GM18867 (cell line): Measurements from ENCODE around the gene NEURL1.
"Not testable (repeated sequence)": the region's sequence is repeated elsewhere in the genome, so short reads cannot be mapped to it uniquely, and the experiment has no call there.

Source experiments
- ATAC-seq: cut with Tn5 transposase; IDR thresholded peaks from one replicate; pipeline ENCODE4 v1.9.1; 2021; ENCODE audit warnings: mild to moderate bottlenecking, moderate library complexity; ENCODE audit not compliant: unreplicated experiment

The NEURL1 gene

DNA sequence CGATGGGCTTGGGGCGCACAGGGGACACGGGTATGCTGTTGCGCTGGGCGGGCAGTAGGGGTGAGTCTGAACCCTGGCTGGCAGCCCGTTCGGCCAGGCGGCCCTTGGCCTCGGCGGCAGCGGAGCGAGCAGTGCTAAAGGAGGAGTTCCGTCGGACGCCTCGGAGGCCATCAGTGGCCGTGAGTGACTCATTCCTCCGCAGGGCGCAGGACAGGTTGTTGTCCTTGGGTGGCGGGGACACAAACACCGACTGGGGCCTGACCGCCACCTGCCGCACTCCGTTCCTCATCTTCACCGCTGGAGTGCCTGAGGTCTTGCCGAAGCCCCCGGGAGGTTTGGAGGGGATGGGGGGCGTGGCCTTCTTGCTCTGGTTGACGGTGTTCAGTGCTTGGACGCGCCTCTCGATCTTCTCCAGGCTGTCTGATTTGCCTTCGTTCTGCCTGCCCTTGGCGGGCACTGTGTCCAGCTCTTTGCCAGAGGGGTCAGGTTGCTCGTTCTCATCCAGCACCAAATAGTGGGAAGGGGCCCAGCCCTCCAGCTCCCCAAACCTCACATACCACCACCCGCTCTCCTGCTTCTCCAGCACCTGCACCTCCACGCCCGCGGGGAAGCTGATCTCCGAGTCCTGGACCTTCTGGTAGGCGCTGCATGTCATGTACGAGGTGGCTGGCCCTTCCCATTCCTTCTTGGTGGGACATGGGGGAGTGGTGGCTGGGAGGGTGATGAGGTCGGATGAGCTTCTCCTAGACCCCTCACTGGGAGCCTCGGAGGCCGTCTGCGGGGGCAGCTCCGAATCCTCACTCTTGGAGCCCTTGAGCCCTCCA is 108.7 kb downstream of the NEURL1 start:
- ATAC-seq = no peak

DNA sequence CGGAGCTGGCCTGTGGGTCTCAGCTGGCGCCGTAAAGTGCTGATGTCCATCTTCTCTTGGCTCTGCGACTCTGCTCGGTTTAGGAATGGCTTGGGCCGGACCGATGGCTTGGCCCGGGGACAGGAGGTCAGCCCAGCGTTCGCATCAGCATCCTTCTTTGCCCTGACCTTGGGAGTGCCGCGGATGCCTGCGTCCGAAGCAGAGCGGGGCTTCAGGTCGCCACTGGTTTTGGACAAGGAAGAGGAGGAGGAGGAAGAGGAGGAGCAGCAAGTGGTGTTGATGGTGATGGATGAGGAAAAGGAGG is 109.3 kb downstream of the NEURL1 start:
- ATAC-seq = no peak

DNA sequence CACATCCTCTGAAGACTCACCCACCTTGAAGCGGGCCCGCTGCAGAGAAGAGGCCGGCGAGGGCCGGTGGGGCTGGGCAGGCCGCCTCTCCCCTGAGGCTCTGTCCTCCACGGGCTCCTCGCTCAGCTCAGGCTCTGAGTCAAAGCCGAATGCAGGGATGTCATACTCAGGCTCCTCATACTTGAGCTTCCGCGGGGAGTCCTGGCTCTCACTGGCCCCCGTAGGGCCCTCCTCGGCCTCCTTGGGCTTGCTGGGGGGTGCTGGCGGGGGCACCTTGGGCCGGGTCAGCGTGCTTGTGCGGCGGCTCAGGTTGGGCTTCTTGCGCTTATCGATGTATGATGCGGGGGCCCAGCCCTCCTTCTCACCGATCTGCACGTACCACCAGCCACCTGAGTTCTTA is 109.9 kb downstream of the NEURL1 start:
- no peak for ATAC-seq

DNA sequence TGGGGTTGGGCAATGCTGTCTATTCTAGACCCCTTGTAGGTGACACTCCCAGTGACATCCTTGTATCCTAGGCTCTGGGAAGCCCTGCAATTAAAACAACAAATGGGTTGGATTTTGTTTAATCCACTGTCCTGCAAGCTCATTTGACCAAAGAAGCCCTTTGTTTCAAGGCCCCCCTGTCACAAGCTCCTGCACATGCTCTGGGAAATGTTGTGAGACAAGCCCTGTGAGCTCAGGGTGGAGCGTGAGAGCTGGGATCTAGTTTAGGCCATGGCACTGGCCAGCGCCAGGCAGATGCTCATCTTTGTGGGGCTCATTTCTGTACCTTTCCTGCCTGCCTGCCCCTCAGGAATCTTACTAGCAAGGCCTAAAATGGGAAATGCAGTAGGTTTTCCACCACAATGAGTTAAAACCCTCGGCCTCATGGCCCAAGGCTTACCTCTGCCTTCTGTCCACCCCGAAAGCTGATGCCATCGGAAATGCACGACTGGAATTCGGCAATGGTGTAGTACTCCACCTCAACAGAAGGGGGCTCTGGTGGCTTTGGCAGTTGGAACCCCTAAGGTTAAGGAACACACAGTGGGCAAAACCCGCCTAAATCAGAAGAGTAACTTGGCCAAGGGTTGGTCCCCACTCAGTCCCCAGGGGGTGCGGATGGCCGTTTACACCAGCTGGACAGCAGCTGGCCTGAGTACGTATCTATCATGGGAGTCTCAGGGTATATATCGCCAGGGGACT is 112.0 kb downstream of the NEURL1 start:
- ATAC-seq = no peak

DNA sequence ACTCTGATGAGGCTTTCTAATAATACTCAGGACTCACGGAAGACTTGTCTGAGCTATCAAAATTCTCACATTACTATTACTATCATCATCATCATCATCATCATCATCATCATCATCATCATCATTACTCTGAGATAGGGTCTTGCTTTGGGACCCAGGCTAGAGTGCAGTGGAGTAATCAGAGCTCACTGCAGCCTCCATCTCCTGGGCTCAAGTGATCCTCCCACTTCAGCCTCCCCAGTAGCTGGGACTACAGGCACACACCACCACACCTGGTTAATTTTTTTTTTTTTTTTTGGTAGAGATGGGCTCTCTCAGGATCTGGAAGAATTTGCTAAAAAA is 112.6 kb downstream of the NEURL1 start:
- not testable (repeated sequence) for ATAC-seq

DNA sequence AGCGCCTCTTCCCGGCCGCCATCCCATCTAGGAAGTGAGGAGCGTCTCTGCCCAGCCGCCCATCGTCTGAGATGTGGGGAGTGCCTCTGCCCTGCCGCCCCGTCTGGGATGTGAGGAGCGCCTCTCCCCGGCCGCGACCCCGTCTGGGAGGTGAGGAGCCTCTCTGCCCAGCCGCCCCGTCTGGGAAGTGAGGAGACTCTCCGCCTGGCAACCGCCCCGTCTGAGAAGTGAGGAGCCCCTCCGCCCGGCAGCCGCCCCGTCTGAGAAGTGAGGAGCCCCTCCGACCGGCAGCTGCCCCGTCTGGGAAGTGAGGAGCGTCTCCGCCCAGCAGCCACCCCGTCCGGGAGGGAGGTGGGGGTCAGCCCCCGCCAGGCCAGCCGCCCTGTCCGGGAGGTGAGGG is 113.5 kb downstream of the NEURL1 start:
- ATAC-seq = not testable (repeated sequence)

DNA sequence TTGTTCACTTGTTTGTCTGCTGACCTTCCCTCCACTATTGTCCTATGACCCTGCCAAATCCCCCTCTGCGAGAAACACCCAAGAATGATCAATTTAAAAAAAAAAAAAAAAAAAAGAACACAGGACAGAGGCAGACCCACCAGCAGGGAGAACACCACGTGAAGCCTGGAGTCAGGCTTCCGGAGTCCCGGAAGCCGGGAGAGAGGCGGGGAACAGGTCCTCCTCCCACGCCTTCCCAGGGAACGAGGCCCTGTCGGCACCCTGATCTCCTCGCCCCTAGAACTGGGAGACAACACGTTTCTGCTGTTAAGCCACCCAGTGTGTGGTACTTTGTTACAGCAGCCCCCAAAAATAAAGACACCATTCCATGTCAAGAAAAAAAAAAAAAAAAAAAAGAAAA is 114.6 kb downstream of the NEURL1 start:
- not testable (repeated sequence) for ATAC-seq

DNA sequence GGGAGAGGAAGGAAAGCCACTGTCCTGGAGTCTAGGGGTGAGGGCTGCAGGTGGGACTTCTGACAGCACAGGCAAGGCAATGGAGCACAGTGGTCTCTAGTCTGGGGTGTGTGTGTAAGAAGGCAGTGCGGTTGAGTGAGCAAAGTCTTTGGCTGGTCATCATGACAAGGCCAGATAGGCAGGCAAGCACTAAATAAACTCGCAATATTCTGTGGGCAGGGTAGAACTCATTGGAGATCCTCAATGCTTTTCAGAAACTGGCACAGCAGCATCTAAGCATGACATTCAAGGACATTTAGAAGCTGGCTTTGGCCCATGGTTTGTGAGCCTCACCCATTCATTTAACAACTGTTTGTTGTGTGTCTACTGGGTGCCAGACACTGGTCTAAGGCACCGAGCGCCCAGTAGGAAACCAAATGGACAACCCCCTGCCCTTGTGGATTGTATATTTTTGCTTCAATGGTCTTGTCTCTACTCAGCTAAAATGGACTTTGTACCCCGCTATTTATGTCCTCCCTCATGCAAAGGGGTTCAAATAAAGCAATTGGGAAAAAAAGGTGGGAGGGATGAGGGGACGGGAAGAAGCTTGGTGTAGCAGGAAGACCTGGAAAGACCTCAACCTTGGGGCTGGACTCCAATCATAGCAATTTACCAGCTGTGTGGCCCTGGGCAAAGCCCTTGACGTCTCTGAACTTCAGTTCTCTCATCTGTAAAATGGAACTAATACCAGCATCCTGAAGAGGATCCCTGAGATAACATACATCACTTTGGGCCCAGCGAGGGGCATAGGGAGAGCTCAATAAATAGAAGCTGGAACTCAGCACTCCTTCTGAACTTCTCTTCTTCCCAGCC is 116.0 kb downstream of the NEURL1 start:
- ATAC-seq = no peak

DNA sequence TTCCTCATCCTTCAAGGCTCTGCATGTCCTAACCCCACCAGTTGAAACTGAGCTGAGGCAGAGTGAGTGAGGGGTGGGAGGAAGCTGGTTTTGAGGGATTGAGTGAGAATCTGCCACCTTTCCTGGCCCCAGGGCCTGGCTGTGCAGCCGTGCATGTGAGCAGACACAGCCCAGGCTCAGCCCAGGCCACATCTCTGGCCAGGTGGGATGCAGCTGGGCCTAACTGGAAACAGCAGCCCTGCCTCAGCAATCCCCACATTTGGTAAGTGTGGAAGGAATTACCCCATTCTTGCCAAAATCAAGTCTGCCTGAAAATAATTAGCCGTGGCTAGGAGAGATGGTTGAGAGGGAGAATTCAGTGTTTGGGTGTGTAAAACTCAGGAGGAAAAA is 116.6 kb downstream of the NEURL1 start:
- ATAC-seq = no peak

DNA sequence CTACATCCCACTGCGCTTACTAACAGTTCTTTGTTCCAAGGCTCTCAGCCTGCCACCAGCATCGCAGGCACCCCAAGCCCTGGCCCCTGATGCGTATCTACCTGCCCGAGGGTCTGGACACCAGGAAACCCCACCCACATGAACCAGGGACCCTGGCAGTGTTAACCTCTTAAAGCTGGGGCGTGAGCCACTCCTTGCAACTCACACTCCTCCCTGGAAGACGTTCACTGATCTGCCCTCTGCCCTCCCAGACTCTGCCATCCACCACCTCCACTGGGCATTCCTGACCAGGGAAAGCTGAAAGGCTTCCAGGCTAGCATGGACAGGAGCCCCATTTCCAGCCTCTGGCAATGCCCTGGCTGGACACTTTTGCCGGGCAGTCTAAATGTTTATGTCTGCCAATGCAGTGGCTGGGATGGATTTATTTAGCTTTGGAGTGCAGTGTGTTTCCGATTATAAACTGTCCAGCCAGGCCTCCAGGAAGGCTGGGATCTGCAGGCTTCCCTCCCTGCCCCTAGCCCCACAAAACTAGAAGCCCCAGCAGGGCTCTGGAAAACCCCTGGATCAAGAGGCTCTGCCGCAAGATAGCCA is 117.5 kb downstream of the NEURL1 start:
- no peak for ATAC-seq

DNA sequence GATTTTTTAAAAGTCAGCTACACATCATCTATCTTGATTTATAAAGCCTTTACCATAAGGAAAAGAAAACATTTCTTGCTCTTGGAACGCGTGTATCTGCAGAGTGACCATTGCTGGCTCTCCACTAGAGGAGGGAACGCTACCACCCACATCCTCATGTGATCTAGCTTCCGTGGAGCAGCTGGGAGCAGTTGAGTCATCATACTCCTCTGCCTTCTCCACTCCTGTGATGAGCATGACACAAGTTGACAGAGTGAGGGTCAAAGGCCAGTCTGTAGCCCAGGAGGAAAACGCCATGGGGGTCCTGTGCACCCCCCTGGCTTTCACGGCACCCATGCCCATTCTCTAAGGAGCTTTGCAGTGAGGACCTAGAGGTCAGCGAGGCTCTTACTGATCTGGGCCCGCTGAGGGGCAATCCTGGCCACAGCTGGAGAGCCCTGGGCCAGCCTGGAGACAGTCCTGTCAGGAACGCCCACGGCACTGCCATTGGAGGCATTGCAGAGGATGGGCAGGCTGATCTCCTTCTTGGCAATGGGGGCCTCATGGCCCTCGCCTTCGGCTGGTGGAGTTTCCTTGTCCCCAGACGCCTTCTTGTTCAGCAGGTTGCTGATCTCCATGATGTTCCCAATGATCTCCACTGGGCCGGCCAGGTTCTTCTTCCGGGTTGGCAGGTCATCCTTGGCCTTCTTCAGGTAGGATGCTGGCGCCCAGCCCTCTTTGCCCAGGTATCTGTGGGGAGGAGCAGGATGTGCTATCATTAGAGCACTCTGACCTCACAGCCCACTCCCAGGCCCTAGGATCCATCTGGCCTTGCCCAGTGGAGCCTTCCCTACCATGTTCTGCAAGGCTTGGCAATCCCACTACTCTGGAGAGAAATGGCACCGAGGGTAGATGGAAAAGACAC is 119.2 kb downstream of the NEURL1 start:
- ATAC-seq = no peak

DNA sequence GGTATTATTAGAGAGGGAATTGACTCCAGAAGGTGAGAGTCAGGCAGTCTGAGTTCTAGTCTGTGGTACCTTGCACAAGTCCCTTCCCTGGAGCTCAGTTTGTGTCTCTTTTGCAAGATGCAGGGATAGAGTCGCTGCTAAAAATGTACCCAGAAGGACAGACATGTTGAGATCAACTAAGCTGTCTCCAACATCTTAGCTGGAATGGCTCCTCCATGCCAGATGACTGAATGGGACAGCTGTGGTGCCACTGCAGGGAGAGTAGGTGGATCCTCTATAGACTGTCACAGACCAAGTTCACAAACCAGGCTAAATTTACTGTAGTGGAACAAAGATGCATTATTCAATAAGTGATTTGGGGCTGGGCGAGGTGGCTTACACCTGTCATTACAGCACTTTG is 120.1 kb downstream of the NEURL1 start:
- ATAC-seq = no peak

DNA sequence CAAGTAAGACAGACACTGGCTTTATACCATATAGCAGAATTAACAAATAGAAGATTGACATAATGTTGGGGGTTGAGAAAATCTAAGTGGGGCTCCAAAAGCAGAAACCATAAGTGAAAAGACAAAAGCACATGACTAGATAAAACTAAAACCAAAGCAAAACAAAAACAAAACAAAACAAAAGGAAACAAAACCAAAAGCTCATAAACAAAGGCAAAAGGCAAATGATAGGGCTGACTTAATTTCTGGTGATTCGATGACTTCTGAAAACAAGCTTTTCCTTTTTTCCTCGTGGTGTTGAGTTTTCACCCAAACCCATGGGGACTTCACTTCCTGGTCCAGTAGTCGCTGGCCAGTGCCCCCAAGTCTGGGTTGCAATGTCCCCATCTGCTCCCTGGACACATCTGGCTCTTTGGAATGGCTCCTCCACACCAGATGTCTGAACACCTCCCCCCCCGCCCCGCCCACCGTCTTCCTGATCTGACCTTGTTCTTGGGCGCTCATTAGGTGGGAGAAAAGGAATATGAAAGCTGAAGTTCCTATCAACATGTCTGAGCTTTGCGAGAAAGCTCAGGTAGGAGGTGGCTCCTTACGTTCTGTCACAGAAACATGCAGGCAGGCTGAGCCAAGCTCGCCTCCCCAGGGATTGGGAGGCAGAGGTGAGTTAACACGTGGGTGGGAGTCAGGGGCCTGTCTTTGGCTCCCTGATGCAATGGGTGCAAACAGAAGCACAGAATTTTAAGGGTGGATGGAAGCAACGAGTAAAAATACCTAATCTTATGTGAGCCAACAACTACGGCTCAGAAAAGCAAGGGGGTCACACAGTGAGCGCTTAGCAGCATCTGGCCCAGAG is 121.0 kb downstream of the NEURL1 start:
- ATAC-seq = no peak

DNA sequence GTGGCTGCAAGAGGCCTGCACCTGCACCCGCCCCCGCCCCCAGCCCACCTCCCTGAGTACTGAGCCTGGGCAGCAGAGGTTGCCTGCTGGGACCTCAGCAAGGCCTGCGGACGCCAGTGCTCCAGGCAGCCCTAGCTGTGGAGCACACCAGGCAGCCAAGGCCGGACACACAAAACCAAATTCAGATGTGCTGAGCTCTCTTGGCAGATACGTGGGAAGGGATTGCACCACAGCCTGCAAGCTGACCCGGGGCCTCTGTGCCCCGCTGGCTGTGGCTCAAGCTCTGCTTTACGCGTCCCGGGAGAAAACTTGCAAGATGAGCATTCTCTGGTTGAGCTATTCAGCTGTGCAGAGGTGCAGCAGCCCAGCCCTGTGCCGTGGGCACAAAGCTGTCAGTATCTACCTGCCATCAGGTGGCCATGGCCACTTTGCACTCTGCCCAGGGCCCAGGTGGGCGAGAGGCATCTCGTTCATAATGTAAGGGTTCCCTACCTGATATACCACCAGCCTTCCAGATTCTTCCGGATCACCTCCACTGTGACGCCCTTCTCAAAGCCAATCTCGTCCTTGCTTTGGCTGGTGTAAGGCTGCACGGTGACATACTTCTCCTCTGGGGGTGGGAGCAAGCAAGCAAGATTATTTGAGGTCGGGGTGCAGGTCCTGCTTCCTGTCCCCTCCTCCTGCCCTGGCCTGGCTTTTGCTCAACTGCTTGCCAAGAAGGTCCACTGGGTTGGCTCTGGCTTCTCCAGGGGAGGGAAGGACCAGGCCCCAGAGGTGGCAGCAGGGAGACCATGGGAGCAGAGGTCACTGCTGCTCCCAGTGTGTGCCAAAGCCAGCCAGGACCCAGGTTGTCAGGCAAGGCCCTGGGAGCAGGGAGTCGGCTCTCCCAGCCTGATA is 123.4 kb downstream of the NEURL1 start:
- ATAC-seq = no peak

DNA sequence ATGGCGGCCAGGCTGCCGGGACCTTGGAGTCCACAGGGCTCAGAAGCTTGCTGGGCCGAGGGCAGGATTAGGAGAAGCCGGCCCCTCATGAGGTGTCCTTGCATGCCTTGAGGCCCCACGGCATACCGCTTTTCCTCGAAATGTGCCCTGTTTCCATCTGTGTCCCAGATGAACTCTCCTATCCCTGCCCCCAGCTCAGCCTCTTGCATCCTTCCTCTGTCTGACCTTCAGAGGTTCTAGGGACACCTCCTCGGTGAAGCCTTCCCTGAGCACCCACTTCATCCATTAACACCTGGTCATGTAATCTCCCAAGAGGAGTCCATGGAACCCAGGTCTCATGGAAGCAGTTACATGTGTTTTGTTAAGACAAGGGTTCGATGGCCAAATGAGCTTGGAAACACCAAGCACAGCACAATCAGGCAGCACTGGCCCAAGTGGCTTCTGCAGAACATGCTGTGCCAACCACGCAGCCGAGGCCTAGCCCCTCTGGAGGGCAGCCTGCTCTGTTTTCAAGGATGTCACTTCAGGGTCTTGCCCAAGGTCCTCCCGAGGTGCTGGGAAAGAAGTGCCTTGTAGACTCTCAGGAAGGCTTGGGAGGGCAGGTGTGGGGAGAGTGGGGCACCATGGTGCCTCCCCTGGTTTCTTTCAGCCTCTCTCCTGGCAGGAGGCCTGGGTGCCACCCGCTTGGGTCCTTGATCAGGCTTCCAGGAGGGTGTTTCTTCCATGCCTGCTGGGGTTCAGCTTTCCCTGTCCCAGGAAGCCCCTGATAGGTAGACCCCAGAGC is 124.3 kb downstream of the NEURL1 start:
- ATAC-seq = no peak

DNA sequence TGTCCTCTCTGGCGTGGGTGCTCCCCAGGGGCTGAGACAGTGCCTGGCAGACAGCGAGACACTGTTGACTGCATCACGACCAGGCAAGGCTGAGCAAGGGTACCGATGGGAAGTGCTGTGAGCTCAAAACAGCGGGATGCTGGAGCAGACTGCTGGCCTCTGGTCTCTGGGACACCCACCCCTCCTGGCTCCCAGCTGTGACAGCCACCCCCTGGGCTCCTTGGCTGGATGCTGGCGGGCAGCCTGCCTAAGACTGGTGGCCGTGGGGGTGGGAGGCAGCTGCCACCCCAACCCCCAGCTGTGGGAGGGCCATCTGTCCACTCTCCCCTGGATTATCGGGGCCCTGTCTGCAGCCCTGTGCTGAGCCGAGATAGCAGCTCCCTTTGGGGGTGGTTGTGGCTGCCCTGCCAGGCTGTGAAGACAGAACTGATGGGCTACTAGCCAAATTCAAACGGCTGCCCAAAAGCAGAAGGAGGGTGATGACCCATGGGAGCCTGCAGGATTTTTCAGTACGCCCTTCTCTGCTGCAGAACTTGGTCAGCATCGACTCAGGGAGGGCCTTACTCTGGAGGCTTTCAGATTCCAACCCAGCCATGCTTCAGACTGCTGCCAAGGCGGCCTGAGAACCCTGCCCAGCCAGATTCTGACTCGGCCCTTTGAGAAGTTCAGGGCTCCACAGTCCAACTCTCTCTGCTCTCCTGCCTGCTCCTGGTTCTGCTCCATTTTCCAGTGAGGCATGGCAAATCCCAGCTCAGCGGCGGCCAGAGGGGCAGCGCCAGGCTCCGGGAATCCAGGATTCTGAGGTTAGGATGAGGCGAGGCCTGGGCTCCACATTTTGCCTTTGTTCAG is 125.3 kb downstream of the NEURL1 start:
- ATAC-seq = no peak
